HG03342 (cell line): Measurements from ENCODE around the gene SCYGR7.
"Not testable (repeated sequence)": the region's sequence is repeated elsewhere in the genome, so short reads cannot be mapped to it uniquely, and the experiment has no call there.

ENCODE experiments used
- ATAC-seq: cut with Tn5 transposase; IDR thresholded peaks from one replicate; pipeline ENCODE4 v1.9.1; 2021; ENCODE audit warnings: mild to moderate bottlenecking, moderate library complexity; ENCODE audit not compliant: unreplicated experiment

SCYGR7 gene, protein sequence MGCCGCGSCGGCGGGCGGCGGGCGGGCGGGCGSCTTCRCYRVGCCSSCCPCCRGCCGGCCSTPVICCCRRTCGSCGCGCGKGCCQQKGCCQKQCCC

DNA sequence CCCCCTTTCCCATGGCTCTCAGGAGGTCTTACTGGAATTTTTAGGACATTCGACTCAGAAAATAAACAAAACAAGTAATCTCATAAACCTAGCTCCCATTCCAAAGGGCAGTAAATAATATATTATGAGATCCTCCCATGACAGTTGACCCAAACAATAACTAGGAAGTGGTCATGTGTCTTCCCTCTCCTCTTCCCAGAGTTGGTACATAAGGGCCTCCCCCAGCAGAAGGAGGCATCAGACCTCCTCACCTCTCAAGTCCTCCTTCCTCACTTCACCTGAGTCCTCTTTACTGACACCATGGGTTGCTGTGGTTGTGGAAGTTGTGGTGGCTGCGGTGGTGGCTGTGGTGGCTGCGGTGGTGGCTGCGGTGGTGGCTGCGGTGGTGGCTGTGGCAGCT lies at the start of gene SCYGR7:
TSS of gene SCYGR7 (plus strand) at position 301 of the 400 bp plus-strand sequence. CDS start at position 301, 0 bp downstream.
- ATAC-seq, result no peak

- ATAC-seq, result no peak
These were observed 43.9 kb upstream of the SCYGR7 start for GRCh38 chr2:227684258-227684657.

DNA sequence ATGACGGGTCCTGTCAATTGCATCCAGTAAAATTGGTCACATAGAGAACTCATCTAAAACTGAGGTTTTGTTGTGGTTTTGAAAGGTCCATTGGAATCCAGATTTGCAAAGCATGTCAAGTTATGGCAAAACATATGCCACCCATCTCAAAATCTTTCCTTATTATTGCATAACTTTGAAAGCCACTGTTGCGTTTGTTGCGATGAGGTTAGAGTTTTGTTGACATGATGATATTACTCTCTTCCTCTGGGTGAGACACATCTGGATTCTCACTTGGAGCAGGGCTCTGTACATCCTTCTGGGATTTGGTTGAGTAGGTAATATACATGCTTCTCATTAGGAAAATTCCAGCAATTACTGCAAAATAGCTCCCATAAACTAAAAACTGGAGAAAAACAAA lies 40.9 kb upstream of the SCYGR7 start:
- ATAC-seq, result no peak

DNA sequence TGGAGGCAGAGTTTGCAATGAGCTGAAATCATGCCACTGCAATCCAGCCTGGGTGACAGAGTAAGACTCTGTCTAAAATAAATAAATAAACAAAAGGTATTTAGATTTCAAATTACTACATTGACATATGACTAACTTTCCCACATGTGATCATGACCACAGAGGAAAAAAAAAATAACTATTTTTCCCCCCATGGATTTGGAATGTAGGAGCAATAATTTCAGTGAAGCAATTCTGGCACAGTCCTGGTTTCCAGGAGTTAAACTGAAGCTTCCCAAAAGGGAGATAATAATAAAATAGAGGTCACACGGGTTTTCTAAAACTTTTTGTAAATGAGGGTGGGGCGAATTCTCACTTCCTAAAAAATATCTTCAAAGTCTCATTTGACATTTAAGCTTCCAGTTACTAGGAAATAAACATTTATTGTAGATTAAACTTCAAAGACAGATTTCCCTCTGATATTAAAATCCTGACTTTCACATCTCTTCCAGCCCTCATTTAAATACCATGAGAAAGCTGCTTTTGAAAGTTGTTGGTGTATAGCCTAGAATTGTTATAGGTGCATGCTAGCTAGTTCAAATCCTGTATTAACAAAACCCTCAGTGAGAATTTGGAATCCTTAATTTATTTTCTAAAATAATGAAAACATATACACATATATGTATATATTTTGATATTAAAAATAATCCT lies 31.0 kb upstream of the SCYGR7 start:
- no peak for ATAC-seq

- no peak for ATAC-seq
These were observed 26.6 kb upstream of the SCYGR7 start for GRCh38 chr2:227701556-227701955.

GRCh38 chr2:227703280-227703732 lies 24.8 kb upstream of the SCYGR7 start:
- ATAC-seq, result no peak

DNA sequence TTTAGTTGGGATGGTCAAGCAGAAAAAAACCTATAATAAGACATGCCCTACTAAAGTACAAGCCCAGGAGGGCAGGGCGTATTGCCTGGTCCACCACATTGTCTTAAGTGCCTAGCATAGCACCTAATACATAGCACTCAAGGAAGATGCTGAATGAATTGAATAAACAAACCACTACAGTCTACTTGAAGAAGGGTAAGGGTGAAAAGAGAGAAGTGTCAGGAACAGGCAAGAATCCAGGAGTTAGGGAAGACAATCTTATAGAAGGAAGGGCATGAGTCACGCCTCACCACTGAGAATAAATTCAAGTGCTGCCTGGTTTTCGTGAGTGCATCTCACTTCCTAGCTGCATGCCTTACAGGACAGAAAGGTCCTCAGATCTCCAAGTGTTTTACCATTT lies 24.2 kb upstream of the SCYGR7 start:
- ATAC-seq, result no peak

GRCh38 chr2:227706859-227707258 lies 21.3 kb upstream of the SCYGR7 start:
- no peak for ATAC-seq

DNA sequence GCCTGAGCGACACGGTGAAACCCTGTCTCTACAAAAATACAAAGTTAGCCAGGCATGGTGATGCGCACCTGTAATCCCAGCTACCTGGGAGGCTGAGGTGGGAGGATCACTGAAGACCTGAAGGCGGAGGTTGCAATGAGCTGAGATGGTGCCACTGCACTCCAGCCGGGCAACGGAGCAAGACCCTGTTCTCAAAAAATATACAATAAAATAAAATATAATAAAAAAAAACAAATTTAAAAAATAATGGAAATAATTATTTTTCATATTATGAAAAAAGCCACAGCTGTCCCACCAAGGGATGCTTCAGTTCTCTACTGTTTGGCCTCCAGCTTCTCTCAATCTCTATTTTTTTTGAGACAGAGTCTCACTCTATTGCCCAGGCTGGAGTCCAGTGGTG lies 20.7 kb upstream of the SCYGR7 start:
- no peak for ATAC-seq

DNA sequence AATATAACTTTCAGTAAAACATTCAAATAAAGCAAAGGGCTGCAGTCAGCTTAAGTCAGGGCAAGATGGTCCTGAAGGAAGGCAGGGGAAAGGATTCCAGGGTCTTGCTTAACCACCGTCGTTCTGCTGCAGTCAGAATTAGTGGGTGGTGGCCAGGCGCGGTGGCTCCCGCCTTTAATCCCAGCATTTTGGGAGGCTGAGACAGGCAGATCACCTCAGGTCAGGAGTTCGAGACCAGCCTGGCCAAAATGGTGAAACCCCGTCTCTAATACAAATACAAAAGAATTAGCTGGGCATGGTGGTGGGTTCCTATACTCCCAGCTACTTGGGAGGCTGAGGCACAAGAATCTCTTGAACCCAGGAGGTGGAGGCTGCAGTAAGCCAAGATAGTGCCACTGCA lies 17.1 kb upstream of the SCYGR7 start:
- ATAC-seq, result no peak

- ATAC-seq, result no peak
These were observed 14.8 kb upstream of the SCYGR7 start for GRCh38 chr2:227713291-227713690.

GRCh38 chr2:227716501-227716900 lies 11.6 kb upstream of the SCYGR7 start:
- ATAC-seq, result no peak

GRCh38 chr2:227717687-227718567 lies 10.2 kb upstream of the SCYGR7 start, which contains the start of gene SLC19A3:
Gene SLC19A3, minus strand, starts transcription at chr2:227718028. Its CDS starts 15,710 bp downstream, at chr2:227702318.
- ATAC-seq, result no peak

DNA sequence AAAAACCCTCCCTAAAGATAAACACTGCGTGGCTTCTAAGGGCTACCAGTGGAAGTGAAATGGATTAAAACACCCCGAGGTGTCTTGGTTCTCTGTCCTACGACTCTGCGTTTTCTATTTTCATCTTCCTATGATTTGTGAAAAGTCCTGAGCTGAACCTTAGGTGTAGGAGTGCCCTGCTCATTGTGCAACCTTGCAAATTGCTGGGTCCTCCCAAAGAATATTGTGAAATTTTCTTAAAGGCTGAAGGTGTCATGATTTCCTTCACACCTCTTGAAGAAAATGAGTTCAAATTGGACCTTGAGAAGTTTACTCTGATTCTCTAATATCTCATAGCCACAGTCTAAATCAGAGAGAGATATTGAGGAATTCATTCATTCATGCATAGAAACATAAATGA lies 8.5 kb upstream of the SCYGR7 start:
- no peak for ATAC-seq

- no peak for ATAC-seq
These were observed 7.5 kb upstream of the SCYGR7 start for GRCh38 chr2:227720680-227721079.

GRCh38 chr2:227722821-227723220 lies 5.3 kb upstream of the SCYGR7 start:
- not testable (repeated sequence) for ATAC-seq

GRCh38 chr2:227724394-227725039 lies 3.6 kb upstream of the SCYGR7 start, which contains the start of gene SCYGR6:
Gene SCYGR6, minus strand, starts transcription at chr2:227724757. Its CDS starts 0 bp downstream, at chr2:227724757.
- ATAC-seq, result no peak

DNA sequence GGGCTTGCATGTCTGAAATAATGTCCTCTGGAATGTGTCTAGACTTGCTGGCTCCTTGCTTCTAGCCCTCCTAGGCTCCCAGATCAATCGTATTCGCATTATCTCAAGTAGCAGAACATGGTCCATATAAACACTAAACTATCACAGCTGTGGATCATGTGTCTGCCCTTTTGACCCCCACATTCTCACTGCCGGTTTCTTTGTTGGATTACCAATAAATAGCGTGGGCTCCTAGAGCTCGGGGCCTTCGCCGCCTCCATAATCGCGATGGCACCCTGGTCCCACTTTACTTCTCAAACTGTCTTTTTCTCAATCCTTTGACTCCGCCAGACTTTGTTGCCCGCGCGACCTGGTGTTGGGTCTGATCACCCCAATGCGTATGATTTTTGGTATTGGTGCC lies 11.2 kb downstream of the SCYGR7 start:
- no peak for ATAC-seq

- ATAC-seq, result not testable (repeated sequence)
These were observed 12.6 kb downstream of the SCYGR7 start for GRCh38 chr2:227740705-227741104.

- ATAC-seq, result no peak
These were observed 17.5 kb downstream of the SCYGR7 start, which contains the start of gene SCYGR8 for GRCh38 chr2:227745594-227745993. Gene SCYGR8, plus strand, starts transcription at chr2:227745894. Its CDS starts 0 bp downstream, at chr2:227745894.

- no peak for ATAC-seq
These were observed 19.9 kb downstream of the SCYGR7 start for GRCh38 chr2:227748079-227748478.
